Right atrium auricular region (tissue), 2 donors: ENCODE measurements around the gene FOXP4. TPM values are rescaled to one million over a fixed set of nuclear protein-coding genes. Genes with fewer than 3 reads are reported as not detected.

Source experiments
- DNase-seq: peaks from one replicate; pipeline ENCODE4 v3.0.0-alpha.2; 2019; ENCODE audit warnings: low spot score
- H3K27ac ChIP-seq, 2 donors: fragments of 200-600 bp; sonication (generic); 1 replicate in 1 of 2; 2 replicates in 1 of 2; pipeline ENCODE4 v1.5.1; 2016 to 2019
- H3K27me3 ChIP-seq, 2 donors: fragments of 200-600 bp; sonication (generic); one replicate each; pipeline versions ENCODE4 v1.5.1 to v1.6.0; 2017 to 2019
- H3K36me3 ChIP-seq: fragments of 200-600 bp; sonication (generic); one replicate; pipeline ENCODE4 v1.5.1; 2016
- H3K4me1 ChIP-seq, 2 donors: fragments of 200-600 bp; sonication (generic); one replicate each; pipeline versions ENCODE4 v1.5.1 to v1.6.0; 2017 to 2019
- H3K4me3 ChIP-seq, 2 donors: fragments of 200-600 bp; sonication (generic); 1 replicate in 1 of 2; 2 replicates in 1 of 2; pipeline ENCODE4 v1.5.1; 2017 to 2019; ENCODE audit warnings: mild to moderate bottlenecking in 1 of 2, moderate library complexity in 1 of 2
- H3K9me3 ChIP-seq, 2 donors: fragments of 200-600 bp; sonication (generic); one replicate each; pipeline ENCODE4 v1.5.1; 2019
- CTCF ChIP-seq, 2 donors: fragments of 200-600 bp; sonication (generic); IDR thresholded peaks; one replicate each; pipeline ENCODE4 v1.5.1; 2019; ENCODE audit warnings: antibody characterized with exemption in 2 of 2
- total RNA-seq, 2 donors: library from RNA; depleted of rRNA; stranded (reverse); fragments of >200 nt; gene quantifications; one replicate each; pipeline ENCODE4 v1.1.0, GENCODE V29; 2016

Gene FOXP4
- total RNA-seq, 2 donors from 2014 or later, result 9.3 to 20.2 TPM

GRCh38 chr6:41553405-41553999, 7.3 kb downstream of the FOXP4 start:
- Histone ChIP-seq H3K4me3 (no peak overlapping the region), H3K27ac (no peak overlapping the region), H3K4me1 (peaks cover 0 to 22% of the 10 kb centered on the region in 2 donors), H3K27me3 (no peaks in the 10 kb centered on the region), H3K36me3 (peaks cover 5% of the 10 kb centered on the region), H3K9me3 (no peaks in the 10 kb centered on the region)
- DNase-seq, result no peak
- TF ChIP-seq CTCF (IDR thresholded peaks at IDR 0.05), result no peak

- H3K4me3 ChIP-seq, result no peak overlapping the region
These were observed 9.4 kb downstream of the FOXP4 start for GRCh38 chr6:41555326-41556300.

GRCh38 chr6:41557335-41557734, 11.2 kb downstream of the FOXP4 start:
- Histone ChIP-seq H3K36me3 (no peaks in the 10 kb centered on the region), H3K4me3 (no peak overlapping the region), H3K9me3 (no peaks in the 10 kb centered on the region), H3K4me1 (peaks cover 0 to 16% of the 10 kb centered on the region in 2 donors), H3K27me3 (no peaks in the 10 kb centered on the region), H3K27ac (no peak overlapping the region)
- no peak for DNase-seq
- no peak for TF ChIP-seq CTCF (IDR thresholded peaks at IDR 0.05)

More at GRCh38 chr6:41555326-41556300, 9.4 kb downstream of the FOXP4 start:
- no peaks in the 10 kb centered on the region for H3K27me3 ChIP-seq
- no peak for TF ChIP-seq CTCF (IDR thresholded peaks at IDR 0.05)
- H3K4me1 ChIP-seq, result peaks cover 0 to 13% of the 10 kb centered on the region in 2 donors
- no peak overlapping the region for H3K27ac ChIP-seq
- H3K9me3 ChIP-seq, result no peaks in the 10 kb centered on the region
- no peak for DNase-seq
- H3K36me3 ChIP-seq, result peaks cover 5% of the 10 kb centered on the region

- Histone ChIP-seq H3K36me3 (no peaks in the 10 kb centered on the region), H3K9me3 (no peaks in the 10 kb centered on the region), H3K4me3 (no peak overlapping the region), H3K27me3 (no peaks in the 10 kb centered on the region), H3K4me1 (peaks cover 0 to 16% of the 10 kb centered on the region in 2 donors), H3K27ac (no peak overlapping the region)
- no peak for TF ChIP-seq CTCF (IDR thresholded peaks at IDR 0.05)
- DNase-seq, result no peak
These were observed 12.0 kb downstream of the FOXP4 start for GRCh38 chr6:41558033-41558807.

GRCh38 chr6:41559655-41560427, 13.7 kb downstream of the FOXP4 start:
- H3K27me3 ChIP-seq, result no peaks in the 10 kb centered on the region
- H3K27ac ChIP-seq, result peak overlapping the region; percentile 71 to 80
- DNase-seq, result no peak
- H3K4me1 ChIP-seq, result peaks cover 0 to 16% of the 10 kb centered on the region in 2 donors
- no peak for TF ChIP-seq CTCF (IDR thresholded peaks at IDR 0.05)
- peak overlapping the region; percentile 57 to 58 for H3K4me3 ChIP-seq
- no peaks in the 10 kb centered on the region for H3K9me3 ChIP-seq
- H3K36me3 ChIP-seq, result no peaks in the 10 kb centered on the region
